Panc1 (cell line): ENCODE measurements around the gene TRMT5. TPM values are rescaled to one million over a fixed set of nuclear protein-coding genes. Genes with fewer than 3 reads are reported as not detected.

Source experiments
- ATAC-seq: fragments of 200-7000 bp; cut with Tn5 transposase; 2 replicates; pipeline ENCODE4 v1.9.1; 2020; ENCODE audit warnings: mild to moderate bottlenecking, moderate library complexity
- BruUV-seq: library from RNA; stranded (reverse); fragments of 400-500 nt; replicated peaks from 2 replicates; lab custom pipeline; 2021; lab: Mats Ljungman, UMichigan
- CTCF ChIA-PET: fragments of 300-600 bp; sonication (Branson Sonifier 250); formaldehyde crosslinking; loops from one replicate; lab custom pipeline; 2022; ENCODE audit warnings: antibody characterized with exemption; lab: Charles Lee
- POLR2A ChIA-PET: fragments of 300-600 bp; sonication (Branson Sonifier 250); formaldehyde crosslinking; loops from one replicate; lab custom pipeline; 2022; ENCODE audit warnings: antibody characterized with exemption; lab: Charles Lee
- DNase-seq: peaks from one replicate; pipeline ENCODE4 v3.0.0-alpha.2; 2010; ENCODE audit warnings: low read depth, low spot score
- H3K27ac ChIP-seq: 2 replicates; pipeline ENCODE4 v1.5.1; 2011; ENCODE audit warnings: mild to moderate bottlenecking, low read length, inconsistent platforms
- H3K27me3 ChIP-seq: fragments of 200-500 bp; sonication (Bioruptor generic); 2 replicates; pipeline ENCODE4 v1.6.0; 2014; ENCODE audit warnings: low read length, inconsistent platforms; ENCODE audit not compliant: control insufficient read depth, insufficient read depth
- H3K36me3 ChIP-seq: fragments of 200-500 bp; sonication (Bioruptor generic); 2 replicates; pipeline ENCODE4 v1.5.1; 2014; ENCODE audit warnings: inconsistent platforms, mild to moderate bottlenecking, low read length, moderate library complexity; ENCODE audit not compliant: control insufficient read depth, insufficient read depth
- H3K4me1 ChIP-seq: 2 replicates; pipeline ENCODE4 v1.5.1; 2011; ENCODE audit warnings: inconsistent platforms, mild to moderate bottlenecking, low read length, moderate library complexity; ENCODE audit not compliant: control insufficient read depth, insufficient read depth
- H3K4me3 ChIP-seq, 2 experiments: 2 replicates each; pipeline ENCODE4 v1.5.1; 2011 to 2012; ENCODE audit warnings: low read depth in 2 of 2, low read length in 2 of 2, mild to moderate bottlenecking in 2 of 2, inconsistent platforms in 1 of 2, moderate library complexity in 1 of 2
- H3K9me3 ChIP-seq: fragments of 200-500 bp; sonication (Bioruptor generic); 2 replicates; pipeline ENCODE4 v1.5.1; 2014; ENCODE audit warnings: low read depth, mild to moderate bottlenecking, inconsistent platforms, low read length, moderate library complexity; ENCODE audit not compliant: control insufficient read depth, insufficient read depth
- CTCF ChIP-seq: fragments of 450-650 bp; IDR thresholded peaks from 2 replicates; pipeline ENCODE4 v1.5.1; 2017; ENCODE audit warnings: mild to moderate bottlenecking
- POLR2AphosphoS5 ChIP-seq: IDR thresholded peaks from 2 replicates; pipeline ENCODE4 v1.6.1; 2012; ENCODE audit warnings: mild to moderate bottlenecking, low read depth, low read length, moderate library complexity
- REST ChIP-seq, 2 experiments: IDR thresholded peaks; 2 replicates each; pipeline ENCODE4 v1.6.1; 2011 to 2012; ENCODE audit warnings: low read depth in 2 of 2, control low read depth in 1 of 2, low read length in 1 of 2, mild to moderate bottlenecking in 1 of 2, moderate library complexity in 1 of 2; ENCODE audit not compliant: insufficient read depth in 1 of 2
- SIN3A ChIP-seq: IDR thresholded peaks from 2 replicates; pipeline ENCODE4 v1.6.1; 2012; ENCODE audit warnings: low read depth, mild to moderate bottlenecking, low read length, moderate library complexity, borderline replicate concordance; ENCODE audit not compliant: insufficient read depth
- TCF7L2 ChIP-seq: IDR thresholded peaks from 2 replicates; pipeline ENCODE4 v1.6.1; 2011; ENCODE audit warnings: mild to moderate bottlenecking, low read depth, low read length, inconsistent platforms
- in situ Hi-C: cut with HindIII; loops from 2 replicates; pipeline ENCODE4 v1.10.0; 2016; ENCODE audit warnings: low sequenced_read_pairs, low pct_unique_long_range_greater_than_20kb
- intact Hi-C: fragments of 100-400 bp; cut with micrococcal nuclease; formaldehyde crosslinking; loops from one replicate; pipeline ENCODE4 v1.10.0; 2022; ENCODE audit not compliant: unreplicated experiment
- total RNA-seq: library from RNA; stranded (reverse); gene quantifications from one replicate; pipeline ENCODE4 v1.2.1, GENCODE V29; 2021; ENCODE audit not compliant: unreplicated experiment

TRMT5 gene
- total RNA-seq, 1 experiment from 2014 or later: 14.9 TPM

DNA sequence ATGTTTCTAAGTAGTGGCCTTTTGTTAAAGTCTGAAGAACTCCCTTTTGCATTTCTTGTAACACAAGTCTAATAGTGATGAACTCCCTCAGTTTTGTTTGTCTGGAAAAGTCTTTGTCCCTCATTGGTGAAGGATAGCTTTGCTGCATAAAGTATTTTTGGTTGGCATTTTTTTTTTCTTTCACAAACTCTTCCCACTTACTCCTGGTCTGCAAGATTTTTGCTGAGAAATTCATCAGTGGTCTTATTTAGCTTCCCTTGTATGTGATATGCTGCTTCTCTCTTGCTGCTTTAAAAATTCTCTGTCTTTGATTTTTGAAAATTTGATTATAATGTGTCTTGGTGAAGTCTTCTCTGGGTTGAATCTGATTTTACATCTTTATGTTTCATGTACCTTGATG lies 22.7 kb downstream of the TRMT5 start:
- no TSS peak for BruUV-seq
- ChIA-PET CTCF (no interaction called here), POLR2A (interaction anchor here (0.8 kb wide), 1 partner anchor 165 kb away, joined by 8 read pairs; no protein-coding TSS in a partner anchor)
- no peak for DNase-seq
- no peak for ATAC-seq
- H3K4me1 ChIP-seq: no peaks in the 10 kb centered on the region
- TF ChIP-seq REST (IDR thresholded peaks at IDR 0.05; ENCODE audit: insufficient read depth in 1 of 2, low read depth in 2 of 2, low read length in 1 of 2) (no peak), TCF7L2 (no peak), POLR2AphosphoS5 (no peak), SIN3A (no peak), CTCF (no peak)
- in situ Hi-C loops: no loop called here
- intact Hi-C loops: no loop called here
- no peaks in the 10 kb centered on the region for H3K27me3 ChIP-seq
- H3K27ac ChIP-seq: no peak overlapping the region
- peaks cover 17% of the 10 kb centered on the region; the same call in 1 of the 2 replicates for H3K9me3 ChIP-seq
- no peaks in the 10 kb centered on the region for H3K36me3 ChIP-seq
- no peak overlapping the region for H3K4me3 ChIP-seq

DNA sequence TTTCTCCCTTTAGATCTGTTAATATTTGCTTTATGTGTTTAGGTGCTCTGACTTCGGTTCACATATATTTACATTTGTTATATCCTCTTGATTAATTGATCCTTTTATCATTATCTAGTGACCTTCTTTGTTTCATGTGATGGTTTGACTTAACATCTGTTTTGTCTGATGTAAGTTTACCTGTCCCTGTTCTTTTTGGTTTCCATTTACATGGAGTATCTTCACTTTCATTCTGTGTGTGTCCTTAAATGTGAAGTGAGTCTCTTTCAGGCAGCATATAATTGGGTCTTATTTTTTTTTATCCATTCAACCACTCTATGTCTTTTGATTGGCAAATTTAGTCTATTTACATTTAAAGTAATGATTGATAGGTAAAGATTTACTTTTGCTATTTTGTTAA lies 24.2 kb downstream of the TRMT5 start:
- POLR2A ChIA-PET: no interaction called here
- no peaks in the 10 kb centered on the region for H3K27me3 ChIP-seq

More for the DNA sequence above, 24.2 kb downstream of the TRMT5 start:
- intact Hi-C loops (no loop called here), in situ Hi-C loops (no loop called here)
- no peak for TF ChIP-seq REST (IDR thresholded peaks at IDR 0.05; ENCODE audit: insufficient read depth in 1 of 2, low read depth in 2 of 2, low read length in 1 of 2)
- TF ChIP-seq TCF7L2: no peak
- no peak for TF ChIP-seq POLR2AphosphoS5
- no peak for TF ChIP-seq CTCF
- TF ChIP-seq SIN3A: no peak
- BruUV-seq: no TSS peak
- ATAC-seq: no peak
- Histone ChIP-seq H3K4me1 (no peaks in the 10 kb centered on the region), H3K4me3 (no peak overlapping the region), H3K27ac (no peak overlapping the region), H3K9me3 (peaks cover 17% of the 10 kb centered on the region; the same call in 1 of the 2 replicates), H3K36me3 (no peaks in the 10 kb centered on the region)
- CTCF ChIA-PET: no interaction called here
- DNase-seq: no peak
